Measurements from ENCODE around the gene CMSS1.

Gene CMSS1

GRCh38 chr3:100096866-100097265, 279.2 kb downstream of the CMSS1 start:
- TF ChIP-seq CTCF (IDR thresholded peaks at IDR 0.05; ENCODE audit: borderline replicate concordance, control extremely low read depth, extremely low read depth, insufficient read depth, missing control alignments), result no peak
- in situ Hi-C loops (cut with MboI; ENCODE audit: low sequenced_read_pairs, unreplicated experiment), result no loop called here
- DNase-seq (ENCODE audit: low spot score), result no peak

GRCh38 chr3:100097919-100098783, 280.5 kb downstream of the CMSS1 start:
- in situ Hi-C loops (cut with MboI; ENCODE audit: low sequenced_read_pairs, unreplicated experiment), result no loop called here
- TF ChIP-seq CTCF (IDR thresholded peaks at IDR 0.05; ENCODE audit: borderline replicate concordance, control extremely low read depth, extremely low read depth, insufficient read depth, missing control alignments), result no peak
- no peak for DNase-seq (ENCODE audit: low spot score)

- in situ Hi-C loops (cut with MboI; ENCODE audit: low sequenced_read_pairs, unreplicated experiment), result no loop called here
- TF ChIP-seq CTCF (IDR thresholded peaks at IDR 0.05; ENCODE audit: borderline replicate concordance, control extremely low read depth, extremely low read depth, insufficient read depth, missing control alignments), result no peak
- DNase-seq (ENCODE audit: low spot score), result no peak
These were observed 281.1 kb downstream of the CMSS1 start for GRCh38 chr3:100098784-100099070.

DNA sequence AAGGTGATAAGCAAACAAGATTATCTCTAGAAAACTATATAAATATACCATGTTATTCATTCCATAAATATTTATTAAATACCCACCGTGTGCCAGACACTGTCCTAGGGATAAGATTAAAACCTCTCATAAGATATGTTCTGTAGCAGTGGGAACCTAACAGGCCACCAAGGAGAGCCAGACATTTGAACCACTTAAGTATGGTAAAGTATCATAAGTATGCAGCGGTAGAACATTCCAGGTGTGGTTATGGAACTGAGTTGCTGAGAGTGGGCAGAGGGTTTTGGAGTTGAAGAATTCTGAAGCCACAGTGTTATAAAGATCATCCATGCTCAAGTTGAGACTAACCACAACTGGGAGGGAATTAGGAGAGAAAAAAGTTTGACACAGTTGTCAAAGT, 282.0 kb downstream of the CMSS1 start:
- in situ Hi-C loops (cut with MboI; ENCODE audit: low sequenced_read_pairs, unreplicated experiment), result no loop called here
- no peak for DNase-seq (ENCODE audit: low spot score)
- no peak for TF ChIP-seq CTCF (IDR thresholded peaks at IDR 0.05; ENCODE audit: borderline replicate concordance, control extremely low read depth, extremely low read depth, insufficient read depth, missing control alignments)

GRCh38 chr3:100100425-100100824, 282.8 kb downstream of the CMSS1 start:
- no peak for TF ChIP-seq CTCF (IDR thresholded peaks at IDR 0.05; ENCODE audit: borderline replicate concordance, control extremely low read depth, extremely low read depth, insufficient read depth, missing control alignments)
- in situ Hi-C loops (cut with MboI; ENCODE audit: low sequenced_read_pairs, unreplicated experiment), result no loop called here
- no peak for DNase-seq (ENCODE audit: low spot score)

DNA sequence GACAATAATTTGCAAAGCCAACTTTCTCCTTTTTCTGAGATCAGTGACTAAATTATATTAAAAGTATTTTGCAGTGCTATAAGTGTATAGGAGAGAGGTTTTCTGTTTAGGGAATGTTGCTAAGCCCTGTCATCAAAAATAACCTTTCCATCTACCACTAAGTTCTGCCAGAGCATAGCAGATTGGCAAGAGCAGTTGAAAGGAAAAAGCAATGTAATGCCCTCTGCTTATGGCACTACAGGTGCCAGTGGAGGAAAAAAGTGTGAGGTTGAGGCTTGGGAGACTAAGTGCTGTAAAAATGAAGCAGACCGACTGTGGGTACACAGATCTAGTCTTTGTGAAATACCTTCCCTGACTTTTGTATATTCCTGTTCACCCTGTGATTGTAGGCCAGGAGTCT, 285.1 kb downstream of the CMSS1 start:
- no peak for DNase-seq (ENCODE audit: low spot score)
- TF ChIP-seq CTCF (IDR thresholded peaks at IDR 0.05; ENCODE audit: borderline replicate concordance, control extremely low read depth, extremely low read depth, insufficient read depth, missing control alignments), result no peak
- in situ Hi-C loops (cut with MboI; ENCODE audit: low sequenced_read_pairs, unreplicated experiment), result no loop called here
